ENCODE data around the gene PPP1CB.

The PPP1CB gene

DNA sequence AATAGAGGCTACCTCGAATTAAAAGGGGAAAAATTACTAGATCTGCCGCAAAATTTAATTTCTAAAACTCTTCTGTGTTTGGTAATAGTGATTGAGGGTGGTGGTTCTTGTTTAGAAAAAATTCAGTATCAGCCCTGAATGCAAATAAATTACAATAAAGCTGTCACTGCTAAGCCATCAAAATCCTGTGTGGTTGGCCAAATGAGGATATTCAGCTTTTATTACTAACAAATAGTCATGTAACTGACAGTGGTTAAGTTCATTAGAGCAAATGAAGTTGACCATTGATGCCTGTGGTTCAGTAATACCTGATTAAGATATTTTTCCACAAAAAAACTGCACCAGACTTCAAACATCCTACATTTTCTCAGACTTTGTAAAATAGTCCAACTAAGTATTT, 14.4 kb downstream of the PPP1CB start:
- H3K27ac ChIP-seq: no peak overlapping the region

DNA sequence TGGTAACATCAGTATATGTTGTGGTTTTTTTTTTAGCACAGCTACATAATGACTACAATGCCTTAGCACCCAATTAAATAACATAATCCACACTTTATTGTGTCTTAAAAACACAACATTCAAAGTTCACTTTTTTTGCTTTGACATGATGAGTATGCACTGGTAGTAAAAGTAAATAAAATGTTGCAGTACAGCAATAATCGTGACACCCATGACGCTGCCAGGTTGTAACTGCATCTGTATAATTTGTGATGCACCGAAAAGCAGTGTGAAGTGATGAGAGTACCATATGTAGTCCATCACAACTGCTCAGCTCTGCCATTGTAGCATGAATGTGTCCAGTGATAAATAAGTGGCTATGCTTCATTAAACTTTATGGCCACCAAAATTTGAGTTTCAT, 15.7 kb downstream of the PPP1CB start:
- TF ChIP-seq, protein P1, sequence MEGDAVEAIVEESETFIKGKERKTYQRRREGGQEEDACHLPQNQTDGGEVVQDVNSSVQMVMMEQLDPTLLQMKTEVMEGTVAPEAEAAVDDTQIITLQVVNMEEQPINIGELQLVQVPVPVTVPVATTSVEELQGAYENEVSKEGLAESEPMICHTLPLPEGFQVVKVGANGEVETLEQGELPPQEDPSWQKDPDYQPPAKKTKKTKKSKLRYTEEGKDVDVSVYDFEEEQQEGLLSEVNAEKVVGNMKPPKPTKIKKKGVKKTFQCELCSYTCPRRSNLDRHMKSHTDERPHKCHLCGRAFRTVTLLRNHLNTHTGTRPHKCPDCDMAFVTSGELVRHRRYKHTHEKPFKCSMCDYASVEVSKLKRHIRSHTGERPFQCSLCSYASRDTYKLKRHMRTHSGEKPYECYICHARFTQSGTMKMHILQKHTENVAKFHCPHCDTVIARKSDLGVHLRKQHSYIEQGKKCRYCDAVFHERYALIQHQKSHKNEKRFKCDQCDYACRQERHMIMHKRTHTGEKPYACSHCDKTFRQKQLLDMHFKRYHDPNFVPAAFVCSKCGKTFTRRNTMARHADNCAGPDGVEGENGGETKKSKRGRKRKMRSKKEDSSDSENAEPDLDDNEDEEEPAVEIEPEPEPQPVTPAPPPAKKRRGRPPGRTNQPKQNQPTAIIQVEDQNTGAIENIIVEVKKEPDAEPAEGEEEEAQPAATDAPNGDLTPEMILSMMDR (conservative IDR thresholded peaks at IDR 0.05): no peak

More for the DNA sequence above, 14.4 kb downstream of the PPP1CB start:
- TF ChIP-seq, protein P1 (conservative IDR thresholded peaks at IDR 0.05): no peak

DNA sequence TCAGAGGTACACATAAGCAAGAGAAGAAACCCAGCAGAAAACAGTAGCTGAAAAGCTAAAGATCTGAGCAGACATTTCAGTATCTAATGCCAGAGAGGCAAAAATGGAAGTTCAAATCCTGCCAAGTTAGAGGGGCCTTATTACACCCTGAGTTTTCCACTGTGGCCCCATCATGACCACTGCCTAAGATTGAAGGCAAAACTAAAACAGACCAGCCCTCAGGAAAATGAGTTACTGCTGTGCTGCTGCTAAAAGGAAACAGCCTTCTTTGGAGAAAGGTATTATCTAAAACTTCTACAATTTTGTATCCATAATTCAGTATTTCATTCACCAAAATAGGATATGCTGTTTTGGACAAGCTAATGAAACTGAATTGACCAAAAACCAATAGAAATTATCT, 16.8 kb downstream of the PPP1CB start:
- TF ChIP-seq, protein P1 (conservative IDR thresholded peaks at IDR 0.05): no peak
- no peak overlapping the region for H3K27ac ChIP-seq

More for the DNA sequence above, 15.7 kb downstream of the PPP1CB start:
- no peak overlapping the region for H3K27ac ChIP-seq

DNA sequence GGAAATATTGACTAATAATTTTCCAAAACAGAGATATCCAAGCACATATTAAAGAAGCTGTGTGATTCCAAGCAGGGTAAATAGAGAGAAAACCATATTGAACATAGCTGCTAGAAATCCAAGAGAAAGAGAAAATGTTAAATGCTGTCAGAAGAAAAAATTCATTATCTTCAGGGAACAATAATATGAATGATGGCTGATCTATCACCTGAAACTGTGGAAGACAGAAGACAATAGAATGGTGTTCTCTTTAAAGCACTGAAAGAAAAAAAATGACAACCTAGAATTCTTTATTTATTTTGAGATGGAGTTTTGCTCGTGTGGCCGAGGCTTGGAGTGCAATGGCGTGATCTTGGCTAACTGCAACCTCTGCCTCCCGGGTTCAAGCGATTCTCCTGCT, 17.3 kb downstream of the PPP1CB start:
- no peak overlapping the region for H3K27ac ChIP-seq
- TF ChIP-seq, protein P1 (conservative IDR thresholded peaks at IDR 0.05): no peak

DNA sequence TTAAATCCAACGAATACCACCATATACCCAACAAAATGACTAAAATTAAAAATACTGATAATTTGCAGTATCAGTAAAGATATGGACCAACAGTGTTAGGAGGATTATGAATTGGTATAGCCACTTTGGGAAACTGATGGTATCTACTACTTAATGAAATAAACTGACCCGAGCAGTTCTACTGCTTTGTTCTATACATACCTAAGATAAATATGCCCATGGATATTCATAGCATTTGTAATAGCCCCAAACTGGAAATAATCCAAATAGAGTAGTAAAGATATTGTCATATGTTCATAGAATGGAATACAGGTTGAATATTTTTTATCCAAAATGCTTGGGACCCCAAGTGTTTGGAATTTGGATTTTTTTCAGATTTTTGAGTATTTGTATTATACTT, 20.7 kb downstream of the PPP1CB start:
- TF ChIP-seq, protein P1 (conservative IDR thresholded peaks at IDR 0.05): no peak
- H3K27ac ChIP-seq: no peak overlapping the region

DNA sequence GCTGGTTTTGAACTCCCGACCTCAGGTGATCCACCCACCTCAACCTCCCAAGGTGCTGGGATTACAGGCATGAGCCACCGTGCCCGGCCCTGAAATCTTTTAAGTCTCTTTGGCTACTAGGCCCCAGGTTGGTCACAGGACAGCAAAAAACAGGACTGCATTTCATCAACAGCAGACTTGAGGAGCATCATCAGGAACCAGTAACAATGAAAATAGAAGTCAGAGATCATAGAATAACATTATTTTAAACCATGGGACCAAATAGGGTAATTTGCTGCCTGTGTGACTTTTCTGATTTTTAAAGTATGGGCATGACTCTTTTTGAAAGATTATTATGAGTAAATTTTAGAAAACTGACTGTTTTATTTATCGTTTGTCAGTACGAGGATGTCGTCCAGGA, 24.8 kb downstream of the PPP1CB start:
- TF ChIP-seq, protein P1 (conservative IDR thresholded peaks at IDR 0.05): no peak
- peak overlapping the region; percentile 50 for H3K27ac ChIP-seq

DNA sequence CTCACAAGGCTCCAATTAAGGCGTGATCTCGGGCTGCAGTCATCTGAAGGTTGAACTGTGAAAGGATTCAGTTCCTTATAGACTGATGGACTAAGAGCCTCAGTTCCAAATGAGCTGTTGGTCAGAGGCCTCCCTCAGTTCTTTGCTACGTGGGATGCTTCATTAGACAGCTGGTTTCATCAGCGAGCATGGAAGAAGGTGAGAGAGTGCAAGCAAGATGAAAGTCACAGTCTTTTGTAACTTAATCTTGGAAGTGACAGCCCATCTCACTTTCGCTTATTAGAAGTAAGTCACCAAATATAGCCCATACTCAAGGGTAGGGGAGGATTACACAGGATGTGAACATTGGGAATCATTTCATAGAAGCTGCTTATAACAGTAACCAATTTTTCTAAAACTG, 26.8 kb downstream of the PPP1CB start:
- peak overlapping the region; percentile 50; the same call in 1 of the 2 replicates for H3K27ac ChIP-seq
- TF ChIP-seq, protein P1 (conservative IDR thresholded peaks at IDR 0.05): no peak

Measured in VCaP (cell line).